GM12878 (cell line): ENCODE measurements around the gene CCDC57. TPM values are rescaled to one million over a fixed set of nuclear protein-coding genes. Genes with fewer than 3 reads are reported as not detected.

Experiments used
- ATAC-seq: fragments of 200-7000 bp; cut with Tn5 transposase; 3 replicates; pipeline ENCODE4 v1.9.1; 2020; ENCODE audit warnings: mild to moderate bottlenecking, moderate library complexity
- BruUV-seq: library from RNA; stranded (reverse); fragments of 400-500 nt; replicated peaks from 2 replicates; lab custom pipeline; 2021; lab: Mats Ljungman, UMichigan
- CTCF ChIA-PET: fragments of 300-600 bp; sonication (Branson Sonifier 250); formaldehyde crosslinking; extraction: SDS; loops from one replicate; lab custom pipeline; 2021; ENCODE audit warnings: inconsistent platforms; lab: Yijun Ruan, JAX
- POLR2A ChIA-PET: fragments of 350-600 bp; formaldehyde crosslinking; extraction: SDS; loops from one replicate; lab custom pipeline; 2021; ENCODE audit warnings: inconsistent platforms; lab: Charles Lee
- RAD21 ChIA-PET: fragments of 300-600 bp; sonication (Branson Sonifier 250); formaldehyde crosslinking; loops from one replicate; lab custom pipeline; 2023; ENCODE audit warnings: antibody characterized with exemption; ENCODE audit not compliant: unreplicated experiment; lab: Charles Lee
- SMC1A ChIA-PET: fragments of 300-600 bp; sonication (Branson Sonifier 250); formaldehyde crosslinking; loops from one replicate; lab custom pipeline; 2023; ENCODE audit not compliant: unreplicated experiment, uncharacterized antibody; lab: Charles Lee
- DNase-seq: peaks from one replicate; pipeline ENCODE4 v3.0.0-alpha.2; 2011; ENCODE audit warnings: low read depth, low spot score
- FAIRE-seq: peaks from 3 replicates; lab custom pipeline; 2011; peaks lifted over from hg19 to GRCh38; lab: Jason Lieb, UNC
- H2AFZ ChIP-seq: 2 replicates; pipeline ENCODE4 v1.6.0; 2011; ENCODE audit warnings: low read depth, low read length, control low read depth; ENCODE audit not compliant: control insufficient read depth
- H3K27ac ChIP-seq: 2 replicates; pipeline ENCODE4 v1.5.1; 2011; ENCODE audit warnings: control low read depth; ENCODE audit not compliant: control insufficient read depth, insufficient read depth
- H3K27me3 ChIP-seq, 2 experiments: replicated peaks in 1 of 2; 2 replicates each; pipeline versions ENCODE4 v1.6.0 to v1.6.1; 2011; ENCODE audit warnings: low read length in 1 of 2; ENCODE audit not compliant: control insufficient read depth in 2 of 2, insufficient read depth in 2 of 2
- H3K36me3 ChIP-seq, 2 experiments: 2 replicates each; pipeline ENCODE4 v1.5.1; 2011; ENCODE audit warnings: low read length in 1 of 2; ENCODE audit not compliant: control insufficient read depth in 2 of 2, insufficient read depth in 2 of 2
- H3K4me1 ChIP-seq: 2 replicates; pipeline ENCODE4 v1.6.1; 2011; ENCODE audit warnings: mild to moderate bottlenecking, low read length, moderate library complexity, mixed read lengths; ENCODE audit not compliant: control insufficient read depth, insufficient read depth
- H3K4me2 ChIP-seq: 2 replicates; pipeline ENCODE4 v1.6.0; 2011; ENCODE audit warnings: control low read depth; ENCODE audit not compliant: control insufficient read depth, insufficient read depth
- H3K4me3 ChIP-seq: fragments of 200-600 bp; sonication (generic); 2 replicates; pipeline ENCODE4 v1.5.1; 2016
- H3K79me2 ChIP-seq: 2 replicates; pipeline ENCODE4 v1.6.0; 2011; ENCODE audit warnings: low read length; ENCODE audit not compliant: control insufficient read depth, insufficient read depth
- H3K9ac ChIP-seq: 2 replicates; pipeline ENCODE4 v1.8.0; 2011; ENCODE audit warnings: low read length, control low read depth, mixed read lengths; ENCODE audit not compliant: control insufficient read depth, insufficient read depth
- H3K9me3 ChIP-seq: replicated peaks from 3 replicates; pipeline ENCODE4 v1.5.1; 2011; ENCODE audit warnings: mild to moderate bottlenecking, low read length; ENCODE audit not compliant: control insufficient read depth, insufficient read depth
- H4K20me1 ChIP-seq: 2 replicates; pipeline ENCODE4 v1.6.0; 2011; ENCODE audit not compliant: control insufficient read depth, insufficient read depth
- ATF7 ChIP-seq: fragments of 450-650 bp; IDR thresholded peaks from 2 replicates; pipeline ENCODE4 v1.6.1; 2016; ENCODE audit warnings: low read depth, mild to moderate bottlenecking
- CREB1 ChIP-seq: IDR thresholded peaks from 2 replicates; pipeline ENCODE4 v1.6.1; 2012; ENCODE audit warnings: low read depth, mild to moderate bottlenecking, inconsistent platforms
- EP300 ChIP-seq, 2 experiments: fragments of 150-350 bp in 1 of 2; IDR thresholded peaks; 2 replicates each; pipeline ENCODE4 v1.6.1; 2011 to 2012; ENCODE audit warnings: low read depth in 2 of 2, low read length in 2 of 2, borderline replicate concordance in 1 of 2, improper control_type of control experiment in 1 of 2, inconsistent platforms in 1 of 2; ENCODE audit not compliant: control insufficient read depth in 1 of 2
- EZH2 ChIP-seq: IDR thresholded peaks from 2 replicates; pipeline ENCODE4 v1.6.1; 2012; ENCODE audit warnings: low read depth, mild to moderate bottlenecking, control low read depth, inconsistent platforms, low read length, borderline replicate concordance; ENCODE audit not compliant: control insufficient read depth
- FOXM1 ChIP-seq: IDR thresholded peaks from 2 replicates; pipeline ENCODE4 v1.6.1; 2012; ENCODE audit warnings: low read depth, mild to moderate bottlenecking, inconsistent platforms, low read length, moderate library complexity
- GATAD2B ChIP-seq: fragments of 450-650 bp; conservative IDR thresholded peaks from 2 replicates; pipeline ENCODE4 v1.6.1; 2017; ENCODE audit warnings: low read depth, mild to moderate bottlenecking, moderate library complexity
- MAX ChIP-seq: IDR thresholded peaks from 2 replicates; pipeline ENCODE4 v1.6.1; 2012; ENCODE audit warnings: low read depth, low read length, improper control_type of control experiment
- MXI1 ChIP-seq: fragments of 150-350 bp; IDR thresholded peaks from 2 replicates; pipeline ENCODE4 v1.6.1; 2011; ENCODE audit warnings: low read depth, mild to moderate bottlenecking, inconsistent platforms, low read length, improper control_type of control experiment
- PAX5 ChIP-seq: IDR thresholded peaks from 2 replicates; pipeline ENCODE4 v1.6.1; 2011; ENCODE audit warnings: low read depth, low read length, borderline replicate concordance
- PKNOX1 ChIP-seq: fragments of 450-650 bp; IDR thresholded peaks from 2 replicates; pipeline ENCODE4 v1.6.1; 2016; ENCODE audit warnings: mild to moderate bottlenecking
- POU2F2 ChIP-seq: IDR thresholded peaks from 3 replicates; pipeline ENCODE4 v1.6.1; 2011; ENCODE audit warnings: low read depth, mild to moderate bottlenecking, low read length, borderline replicate concordance
- RB1 ChIP-seq: fragments of 450-650 bp; formaldehyde crosslinking; IDR thresholded peaks from 2 replicates; pipeline ENCODE4 v1.6.1; 2017; ENCODE audit warnings: mild to moderate bottlenecking, borderline replicate concordance
- RELB ChIP-seq: fragments of 450-650 bp; IDR thresholded peaks from 2 replicates; pipeline ENCODE4 v1.6.1; 2017; ENCODE audit warnings: low read depth, mild to moderate bottlenecking, moderate library complexity
- SMARCA5 ChIP-seq: fragments of 450-650 bp; IDR thresholded peaks from 2 replicates; pipeline ENCODE4 v1.6.1; 2017; ENCODE audit warnings: mild to moderate bottlenecking
- SMC3 ChIP-seq: IDR thresholded peaks from 2 replicates; pipeline ENCODE4 v1.6.1; 2011; ENCODE audit warnings: low read length, improper control_type of control experiment, borderline replicate concordance
- TARDBP ChIP-seq: IDR thresholded peaks from 2 replicates; pipeline ENCODE4 v1.6.1; 2016; ENCODE audit warnings: borderline replicate concordance
- ZNF687 ChIP-seq: fragments of 450-650 bp; IDR thresholded peaks from 2 replicates; pipeline ENCODE4 v1.6.1; 2017; ENCODE audit warnings: mild to moderate bottlenecking, moderate library complexity
- WGBS: methylation state at CpG from one replicate; pipeline ENCODE4 v1.1.6; 2016; ENCODE audit warnings: low lambda C conversion rate; ENCODE audit not compliant: insufficient replicate concordance, insufficient coverage; ENCODE audit errors: missing lambda C conversion rate; 5-methylcytosine and 5-hydroxymethylcytosine counted together
- in situ Hi-C: fragments of 300-500 bp; cut with MboI; formaldehyde crosslinking; loops from 9 replicates; pipeline ENCODE4 v1.14.3; 2018; ENCODE audit warnings: mixed read lengths
- intact Hi-C: fragments of 100-400 bp; cut with micrococcal nuclease; formaldehyde crosslinking; loops from one replicate; pipeline ENCODE4 v1.14.2; 2022; ENCODE audit not compliant: unreplicated experiment
- polyA plus RNA-seq, 11 experiments: library from polyadenylated mRNA; depleted of rRNA in 4 of 11; unstranded in 6 of 11; stranded (reverse) in 5 of 11; fragments of >200 nt; fragmentation: Nextera tagmentation in 4 of 11; fragmentation: Illumina TruSeq in 1 of 11; extraction: Ambion mirVana in 4 of 11; extraction: Trizol in 1 of 11; gene quantifications; 1 replicate in 1 of 11; 2 replicates in 10 of 11; pipeline versions ENCODE4 v1.2.1 to v1.2.3, GENCODE V29; 2011 to 2016; ENCODE audit warnings: inconsistent platforms in 2 of 11, missing spikeins in 2 of 11, low read depth in 1 of 11
- total RNA-seq, 4 experiments: library from RNA; depleted of rRNA in 3 of 4; stranded (reverse); fragments of >200 nt in 3 of 4; fragmentation: Illumina TruSeq in 1 of 4; extraction: Trizol in 1 of 4; gene quantifications; 2 replicates each; pipeline versions ENCODE4 v1.2.1 to v1.2.3, GENCODE V29; 2013 to 2021

CCDC57 gene
- total and polyA plus RNA-seq, 10 of the 15 experiments (the other 5 are each of a cell fraction or from before 2014, with no cell fraction given) = 5.4 to 123 (median 45.8) TPM

DNA sequence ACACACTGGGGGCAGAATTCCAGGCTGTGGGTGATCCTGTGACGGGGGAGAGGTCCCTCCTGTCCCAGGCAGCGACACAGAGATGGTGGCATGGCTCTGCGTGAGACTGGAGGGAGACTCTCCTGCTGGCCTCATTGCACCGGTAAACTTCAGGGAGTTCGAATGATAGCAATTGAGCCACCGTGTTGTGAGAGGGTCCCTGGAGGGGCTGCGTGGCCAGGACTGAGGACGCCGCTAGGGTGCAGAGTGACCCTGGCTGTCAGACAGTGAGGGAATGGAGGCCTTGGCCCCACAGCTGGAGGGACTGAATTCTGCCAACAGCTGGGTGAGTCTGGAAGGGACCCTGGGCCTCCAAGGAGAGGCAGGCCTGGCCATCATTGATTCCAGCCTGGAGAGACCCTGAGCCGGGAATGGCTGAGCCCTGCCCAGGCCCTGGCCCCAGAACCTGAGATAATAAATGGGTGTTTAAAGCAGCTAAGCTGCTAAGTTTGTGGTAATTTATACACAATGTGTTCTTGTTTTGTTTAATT is 32.6 kb downstream of the CCDC57 start (continued):
- no peak for TF ChIP-seq RELB
- no peak for TF ChIP-seq PKNOX1

DNA sequence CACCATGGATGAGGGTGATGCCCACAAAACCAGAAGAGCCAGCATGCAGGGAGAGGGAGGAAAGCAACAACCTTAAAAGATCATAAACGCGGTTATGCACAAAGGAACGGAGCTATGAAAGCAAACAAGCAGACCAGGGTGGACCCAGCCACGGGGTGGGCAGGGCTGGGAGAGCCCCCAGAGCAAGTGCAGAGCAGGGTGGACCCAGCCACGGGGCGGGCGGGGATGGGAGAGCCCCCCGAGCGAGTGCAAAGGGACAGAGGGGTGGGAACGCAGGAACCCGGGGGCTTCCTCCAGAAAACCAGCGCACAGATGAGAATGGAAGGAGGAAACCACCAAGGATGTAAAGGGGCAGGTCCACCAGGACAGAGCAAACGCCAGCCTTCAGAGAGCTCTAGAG is 33.2 kb downstream of the CCDC57 start:
- RAD21 ChIA-PET = no interaction called here
- whole genome bisulfite sequencing = 83% methylated on average over 4 of the region's 13 CpGs
- no peak for TF ChIP-seq ATF7
- TF ChIP-seq PAX5 = no peak
- no peak for TF ChIP-seq GATAD2B
- no peak for TF ChIP-seq MXI1
- no peak for TF ChIP-seq EZH2
- no peak for TF ChIP-seq SMARCA5
- no peak for TF ChIP-seq SMC3
- no peak for TF ChIP-seq ZNF687
- no peak for TF ChIP-seq MAX
- no peak for TF ChIP-seq TARDBP
- no peak for TF ChIP-seq EP300 (IDR thresholded peaks at IDR 0.05; ENCODE audit: borderline replicate concordance in 1 of 2, control insufficient read depth in 1 of 2, low read depth in 2 of 2, low read length in 2 of 2)
- TF ChIP-seq CREB1 = no peak
- TF ChIP-seq FOXM1 = no peak
- TF ChIP-seq RB1 = no peak
- TF ChIP-seq POU2F2 = no peak

More for the DNA sequence above, 33.2 kb downstream of the CCDC57 start:
- H4K20me1 ChIP-seq = no peaks in the 10 kb centered on the region
- DNase-seq = no peak
- no peak for ATAC-seq
- H3K4me1 ChIP-seq = no peaks in the 10 kb centered on the region
- no peak overlapping the region for H3K9ac ChIP-seq
- ChIA-PET POLR2A (no interaction called here), CTCF (no interaction called here), SMC1A (no interaction called here)
- no peak overlapping the region for H2AFZ ChIP-seq
- no peak for FAIRE-seq
- in situ Hi-C loops (no loop called here), intact Hi-C loops (no loop called here)
- no peaks in the 10 kb centered on the region for H3K79me2 ChIP-seq
- no peak overlapping the region for H3K4me3 ChIP-seq
- BruUV-seq = no TSS peak
- no peaks in the 10 kb centered on the region; a peak in 2 of 4 replicates for H3K36me3 ChIP-seq
- H3K4me2 ChIP-seq = no peak overlapping the region
- no peaks in the 10 kb centered on the region for H3K27me3 ChIP-seq
- no peaks in the 10 kb centered on the region for H3K9me3 ChIP-seq
- no peak overlapping the region for H3K27ac ChIP-seq
